ENCODE results near the gene FGF12.

The FGF12 gene

DNA sequence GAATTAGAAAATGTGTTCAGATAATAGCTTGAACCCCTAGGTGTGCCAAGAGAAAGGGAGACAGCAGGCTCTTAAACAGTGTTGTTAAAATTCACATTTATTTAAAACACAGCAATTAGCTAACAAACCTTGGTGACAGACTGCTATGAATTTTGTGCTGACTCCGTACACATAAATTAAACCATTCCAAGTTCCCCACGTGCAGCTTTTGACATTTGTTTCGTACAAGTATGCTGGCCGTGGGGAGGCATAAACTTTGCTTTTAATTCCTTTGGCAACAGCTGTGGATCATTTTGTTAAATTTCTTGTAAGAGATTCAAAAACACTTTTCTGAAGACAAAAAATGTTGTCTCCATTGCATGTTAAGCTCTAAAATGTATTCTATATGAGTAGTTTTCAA is 465.3 kb downstream of the FGF12 start:
- no peak for ATAC-seq

DNA sequence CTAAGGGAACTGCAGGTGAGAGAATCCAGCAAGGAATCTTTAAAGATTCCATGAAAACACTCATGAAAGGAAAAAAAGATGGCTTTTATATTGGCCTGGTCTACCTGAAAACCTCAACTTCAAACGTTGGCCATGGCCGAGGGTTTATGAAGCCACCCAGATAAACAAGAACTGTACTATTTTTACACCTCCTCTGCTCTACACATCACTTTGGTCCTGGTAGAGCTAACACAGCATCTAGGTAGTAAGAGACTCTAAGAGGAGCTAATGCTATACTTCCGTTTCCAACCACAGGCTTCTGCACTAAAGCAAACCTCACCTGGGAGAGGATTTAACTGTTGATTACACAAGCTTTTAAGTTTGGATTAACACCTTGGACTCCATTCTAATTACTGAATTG is 466.2 kb downstream of the FGF12 start:
- TF ChIP-seq TOX (CRISPR knock-in tag; IDR thresholded peaks at IDR 0.05; ENCODE audit: borderline replicate concordance) (no peak), TCF4 (CRISPR knock-in tag; IDR thresholded peaks at IDR 0.05; ENCODE audit: borderline replicate concordance) (no peak), RARB (CRISPR knock-in tag; IDR thresholded peaks at IDR 0.05) (no peak), GLIS3 (CRISPR knock-in tag; IDR thresholded peaks at IDR 0.05) (no peak), ZFP3 (CRISPR knock-in tag; IDR thresholded peaks at IDR 0.05) (no peak), ARNTL (CRISPR knock-in tag; IDR thresholded peaks at IDR 0.05; ENCODE audit: borderline replicate concordance, low read depth) (no peak), ESRRG (CRISPR knock-in tag; IDR thresholded peaks at IDR 0.05) (no peak)
- TF ChIP-seq, protein P1, sequence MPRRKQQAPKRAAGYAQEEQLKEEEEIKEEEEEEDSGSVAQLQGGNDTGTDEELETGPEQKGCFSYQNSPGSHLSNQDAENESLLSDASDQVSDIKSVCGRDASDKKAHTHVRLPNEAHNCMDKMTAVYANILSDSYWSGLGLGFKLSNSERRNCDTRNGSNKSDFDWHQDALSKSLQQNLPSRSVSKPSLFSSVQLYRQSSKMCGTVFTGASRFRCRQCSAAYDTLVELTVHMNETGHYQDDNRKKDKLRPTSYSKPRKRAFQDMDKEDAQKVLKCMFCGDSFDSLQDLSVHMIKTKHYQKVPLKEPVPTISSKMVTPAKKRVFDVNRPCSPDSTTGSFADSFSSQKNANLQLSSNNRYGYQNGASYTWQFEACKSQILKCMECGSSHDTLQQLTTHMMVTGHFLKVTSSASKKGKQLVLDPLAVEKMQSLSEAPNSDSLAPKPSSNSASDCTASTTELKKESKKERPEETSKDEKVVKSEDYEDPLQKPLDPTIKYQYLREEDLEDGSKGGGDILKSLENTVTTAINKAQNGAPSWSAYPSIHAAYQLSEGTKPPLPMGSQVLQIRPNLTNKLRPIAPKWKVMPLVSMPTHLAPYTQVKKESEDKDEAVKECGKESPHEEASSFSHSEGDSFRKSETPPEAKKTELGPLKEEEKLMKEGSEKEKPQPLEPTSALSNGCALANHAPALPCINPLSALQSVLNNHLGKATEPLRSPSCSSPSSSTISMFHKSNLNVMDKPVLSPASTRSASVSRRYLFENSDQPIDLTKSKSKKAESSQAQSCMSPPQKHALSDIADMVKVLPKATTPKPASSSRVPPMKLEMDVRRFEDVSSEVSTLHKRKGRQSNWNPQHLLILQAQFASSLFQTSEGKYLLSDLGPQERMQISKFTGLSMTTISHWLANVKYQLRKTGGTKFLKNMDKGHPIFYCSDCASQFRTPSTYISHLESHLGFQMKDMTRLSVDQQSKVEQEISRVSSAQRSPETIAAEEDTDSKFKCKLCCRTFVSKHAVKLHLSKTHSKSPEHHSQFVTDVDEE (CRISPR knock-in tag; IDR thresholded peaks at IDR 0.05) = no peak
- ATAC-seq = no peak

More for the DNA sequence above, 465.3 kb downstream of the FGF12 start:
- TF ChIP-seq, protein P2, sequence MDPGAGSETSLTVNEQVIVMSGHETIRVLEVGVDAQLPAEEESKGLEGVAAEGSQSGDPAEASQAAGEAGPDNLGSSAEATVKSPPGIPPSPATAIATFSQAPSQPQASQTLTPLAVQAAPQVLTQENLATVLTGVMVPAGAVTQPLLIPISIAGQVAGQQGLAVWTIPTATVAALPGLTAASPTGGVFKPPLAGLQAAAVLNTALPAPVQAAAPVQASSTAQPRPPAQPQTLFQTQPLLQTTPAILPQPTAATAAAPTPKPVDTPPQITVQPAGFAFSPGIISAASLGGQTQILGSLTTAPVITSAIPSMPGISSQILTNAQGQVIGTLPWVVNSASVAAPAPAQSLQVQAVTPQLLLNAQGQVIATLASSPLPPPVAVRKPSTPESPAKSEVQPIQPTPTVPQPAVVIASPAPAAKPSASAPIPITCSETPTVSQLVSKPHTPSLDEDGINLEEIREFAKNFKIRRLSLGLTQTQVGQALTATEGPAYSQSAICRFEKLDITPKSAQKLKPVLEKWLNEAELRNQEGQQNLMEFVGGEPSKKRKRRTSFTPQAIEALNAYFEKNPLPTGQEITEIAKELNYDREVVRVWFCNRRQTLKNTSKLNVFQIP (CRISPR knock-in tag; IDR thresholded peaks at IDR 0.05; ENCODE audit: borderline replicate concordance, low read depth) = no peak
- TF ChIP-seq ZNF8 (CRISPR knock-in tag; IDR thresholded peaks at IDR 0.05) = no peak
- TF ChIP-seq, protein P3, sequence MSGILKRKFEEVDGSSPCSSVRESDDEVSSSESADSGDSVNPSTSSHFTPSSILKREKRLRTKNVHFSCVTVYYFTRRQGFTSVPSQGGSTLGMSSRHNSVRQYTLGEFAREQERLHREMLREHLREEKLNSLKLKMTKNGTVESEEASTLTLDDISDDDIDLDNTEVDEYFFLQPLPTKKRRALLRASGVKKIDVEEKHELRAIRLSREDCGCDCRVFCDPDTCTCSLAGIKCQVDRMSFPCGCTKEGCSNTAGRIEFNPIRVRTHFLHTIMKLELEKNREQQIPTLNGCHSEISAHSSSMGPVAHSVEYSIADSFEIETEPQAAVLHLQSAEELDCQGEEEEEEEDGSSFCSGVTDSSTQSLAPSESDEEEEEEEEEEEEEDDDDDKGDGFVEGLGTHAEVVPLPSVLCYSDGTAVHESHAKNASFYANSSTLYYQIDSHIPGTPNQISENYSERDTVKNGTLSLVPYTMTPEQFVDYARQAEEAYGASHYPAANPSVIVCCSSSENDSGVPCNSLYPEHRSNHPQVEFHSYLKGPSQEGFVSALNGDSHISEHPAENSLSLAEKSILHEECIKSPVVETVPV (CRISPR knock-in tag; IDR thresholded peaks at IDR 0.05) = no peak
- TF ChIP-seq GLIS3 (CRISPR knock-in tag; IDR thresholded peaks at IDR 0.05) = no peak
- no peak for TF ChIP-seq BACH2 (CRISPR knock-in tag; IDR thresholded peaks at IDR 0.05; ENCODE audit: borderline replicate concordance)
- no peak for TF ChIP-seq CSDC2 (CRISPR knock-in tag; IDR thresholded peaks at IDR 0.05)
- TF ChIP-seq ZNF70 (CRISPR knock-in tag; IDR thresholded peaks at IDR 0.05) = no peak
- TF ChIP-seq RARB (CRISPR knock-in tag; IDR thresholded peaks at IDR 0.05) = no peak

DNA sequence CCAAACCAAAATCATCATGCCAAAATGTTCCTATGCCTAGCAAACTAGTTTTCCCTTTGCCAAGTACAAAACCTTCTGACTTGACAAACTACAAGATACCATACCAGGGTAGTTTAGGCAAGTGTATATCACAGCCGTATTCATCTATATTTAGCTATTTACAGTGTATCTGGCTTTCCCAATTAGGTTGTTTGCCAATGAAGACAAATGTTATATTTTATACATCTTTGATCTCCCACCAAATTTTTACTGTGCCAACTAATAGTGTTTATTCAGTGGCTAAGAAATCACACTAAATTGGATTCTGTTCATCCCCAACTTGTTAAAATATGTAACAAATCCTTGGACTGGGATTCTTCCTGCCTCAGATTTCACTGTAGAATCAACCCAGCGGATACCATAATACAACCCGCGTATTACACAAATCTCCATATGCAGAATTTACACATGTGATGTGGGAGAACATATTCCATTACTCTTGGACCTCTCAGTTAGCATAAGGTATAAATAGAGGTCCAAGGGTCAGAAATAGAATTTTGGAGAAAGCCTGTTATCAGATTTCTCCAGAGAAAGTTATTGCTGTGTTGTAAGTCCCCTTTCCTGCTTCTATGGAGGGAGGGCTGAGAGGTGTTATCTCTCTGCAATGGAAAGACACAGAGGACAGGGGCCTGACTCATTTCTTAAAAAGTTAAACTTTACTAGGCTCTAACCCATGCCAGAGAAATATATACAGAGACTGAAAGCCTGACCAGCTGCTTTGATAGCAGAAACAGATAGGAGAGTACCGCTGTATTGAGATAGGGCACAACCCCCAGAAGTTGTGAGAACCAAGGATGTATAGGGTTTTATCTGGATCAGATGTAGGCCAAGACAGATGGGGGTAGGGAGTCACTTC is 467.0 kb downstream of the FGF12 start:
- TF ChIP-seq ISL1 (CRISPR knock-in tag; IDR thresholded peaks at IDR 0.05) (no peak), SNAI2 (CRISPR knock-in tag; IDR thresholded peaks at IDR 0.05) (no peak), TOX (CRISPR knock-in tag; IDR thresholded peaks at IDR 0.05; ENCODE audit: borderline replicate concordance) (no peak)
- ATAC-seq = no peak

DNA sequence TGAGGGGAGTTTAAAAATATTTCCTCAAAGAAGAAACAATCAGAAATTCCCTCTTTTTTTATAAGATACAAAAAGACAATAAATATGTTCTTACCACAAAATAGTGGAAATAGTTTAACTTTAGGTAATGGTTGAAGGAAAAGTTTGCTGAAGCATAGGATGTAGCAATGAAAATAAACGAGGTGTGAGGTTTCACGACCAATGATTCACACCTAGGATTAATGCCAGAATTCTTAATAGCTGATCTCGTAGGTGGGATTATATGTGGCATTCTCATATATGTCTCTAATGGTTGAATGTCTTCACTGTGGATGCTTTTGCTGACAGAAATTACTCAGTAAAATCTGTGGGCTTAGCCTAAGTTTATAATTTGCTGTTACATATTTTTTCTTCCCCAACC is 467.7 kb downstream of the FGF12 start:
- TF ChIP-seq RARB (CRISPR knock-in tag; IDR thresholded peaks at IDR 0.05) (no peak), OSR1 (CRISPR knock-in tag; IDR thresholded peaks at IDR 0.05) (no peak), TCF4 (CRISPR knock-in tag; IDR thresholded peaks at IDR 0.05; ENCODE audit: borderline replicate concordance) (no peak), ZFP3 (CRISPR knock-in tag; IDR thresholded peaks at IDR 0.05) (no peak), SNAI2 (CRISPR knock-in tag; IDR thresholded peaks at IDR 0.05) (no peak), TOX (CRISPR knock-in tag; IDR thresholded peaks at IDR 0.05; ENCODE audit: borderline replicate concordance) (no peak), BACH2 (CRISPR knock-in tag; IDR thresholded peaks at IDR 0.05; ENCODE audit: borderline replicate concordance) (no peak), ESRRG (CRISPR knock-in tag; IDR thresholded peaks at IDR 0.05) (no peak), ISL1 (CRISPR knock-in tag; IDR thresholded peaks at IDR 0.05) (no peak), CSDC2 (CRISPR knock-in tag; IDR thresholded peaks at IDR 0.05) (no peak), ARNTL (CRISPR knock-in tag; IDR thresholded peaks at IDR 0.05; ENCODE audit: borderline replicate concordance, low read depth) (no peak)
- TF ChIP-seq, protein P3 (CRISPR knock-in tag; IDR thresholded peaks at IDR 0.05) = no peak
- TF ChIP-seq, protein P4, sequence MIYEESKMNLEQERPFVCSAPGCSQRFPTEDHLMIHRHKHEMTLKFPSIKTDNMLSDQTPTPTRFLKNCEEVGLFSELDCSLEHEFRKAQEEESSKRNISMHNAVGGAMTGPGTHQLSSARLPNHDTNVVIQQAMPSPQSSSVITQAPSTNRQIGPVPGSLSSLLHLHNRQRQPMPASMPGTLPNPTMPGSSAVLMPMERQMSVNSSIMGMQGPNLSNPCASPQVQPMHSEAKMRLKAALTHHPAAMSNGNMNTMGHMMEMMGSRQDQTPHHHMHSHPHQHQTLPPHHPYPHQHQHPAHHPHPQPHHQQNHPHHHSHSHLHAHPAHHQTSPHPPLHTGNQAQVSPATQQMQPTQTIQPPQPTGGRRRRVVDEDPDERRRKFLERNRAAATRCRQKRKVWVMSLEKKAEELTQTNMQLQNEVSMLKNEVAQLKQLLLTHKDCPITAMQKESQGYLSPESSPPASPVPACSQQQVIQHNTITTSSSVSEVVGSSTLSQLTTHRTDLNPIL (CRISPR knock-in tag; IDR thresholded peaks at IDR 0.05; ENCODE audit: low read depth) = no peak
- TF ChIP-seq, protein P5, sequence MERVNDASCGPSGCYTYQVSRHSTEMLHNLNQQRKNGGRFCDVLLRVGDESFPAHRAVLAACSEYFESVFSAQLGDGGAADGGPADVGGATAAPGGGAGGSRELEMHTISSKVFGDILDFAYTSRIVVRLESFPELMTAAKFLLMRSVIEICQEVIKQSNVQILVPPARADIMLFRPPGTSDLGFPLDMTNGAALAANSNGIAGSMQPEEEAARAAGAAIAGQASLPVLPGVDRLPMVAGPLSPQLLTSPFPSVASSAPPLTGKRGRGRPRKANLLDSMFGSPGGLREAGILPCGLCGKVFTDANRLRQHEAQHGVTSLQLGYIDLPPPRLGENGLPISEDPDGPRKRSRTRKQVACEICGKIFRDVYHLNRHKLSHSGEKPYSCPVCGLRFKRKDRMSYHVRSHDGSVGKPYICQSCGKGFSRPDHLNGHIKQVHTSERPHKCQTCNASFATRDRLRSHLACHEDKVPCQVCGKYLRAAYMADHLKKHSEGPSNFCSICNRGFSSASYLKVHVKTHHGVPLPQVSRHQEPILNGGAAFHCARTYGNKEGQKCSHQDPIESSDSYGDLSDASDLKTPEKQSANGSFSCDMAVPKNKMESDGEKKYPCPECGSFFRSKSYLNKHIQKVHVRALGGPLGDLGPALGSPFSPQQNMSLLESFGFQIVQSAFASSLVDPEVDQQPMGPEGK (CRISPR knock-in tag; IDR thresholded peaks at IDR 0.05; ENCODE audit: borderline replicate concordance) = no peak
- TF ChIP-seq, protein P1 (CRISPR knock-in tag; IDR thresholded peaks at IDR 0.05) = no peak
- no peak for ATAC-seq
